ENCODE results near the gene FCGR1A.
A peak's percentile ranks its signal among the peaks of the same experiment; 100 is the strongest.
"Not testable (repeated sequence)": the region's sequence is repeated elsewhere in the genome, so short reads cannot be mapped to it uniquely, and the experiment has no call there.

The FCGR1A gene

DNA sequence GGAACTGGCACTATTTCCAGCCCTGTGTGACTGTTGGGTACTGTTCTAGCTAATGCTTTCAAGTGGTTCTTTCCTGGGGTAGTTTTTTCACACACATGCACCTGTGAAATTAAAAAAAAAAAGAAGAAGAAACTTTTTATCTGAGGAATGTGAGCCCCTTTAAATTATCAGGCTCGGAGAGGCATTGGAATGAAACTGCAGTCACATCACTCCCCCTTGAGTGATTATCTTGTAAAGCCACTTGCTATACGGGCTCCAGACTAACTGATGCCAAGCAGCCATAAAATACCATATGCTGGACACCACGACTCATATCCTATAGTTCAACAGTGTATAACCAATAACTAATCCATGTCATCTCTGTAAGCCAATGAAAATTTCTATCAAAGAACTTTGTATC lies 5.4 kb upstream of the FCGR1A start:
- not testable (repeated sequence) for DNase-seq (ENCODE audit: low spot score)

DNA sequence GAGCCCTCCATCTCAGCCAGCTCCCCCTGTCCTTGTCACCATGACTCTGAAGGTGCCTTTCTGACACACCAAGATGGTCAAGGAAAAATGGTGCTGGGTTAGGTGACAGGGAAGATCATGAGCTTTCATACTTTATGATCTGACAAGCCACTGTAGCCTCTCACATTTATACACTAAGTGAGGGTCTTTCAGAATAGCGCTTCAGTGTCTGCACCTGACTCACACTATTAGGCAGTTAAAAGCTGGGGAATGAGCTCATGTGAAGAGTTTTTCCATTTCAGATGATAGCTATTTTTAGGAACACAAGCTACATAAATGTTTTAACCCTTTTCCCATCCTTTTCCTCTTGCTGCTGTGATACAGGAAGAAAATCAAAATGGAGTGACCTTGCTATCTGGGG lies 4.2 kb upstream of the FCGR1A start:
- DNase-seq (ENCODE audit: low spot score), result not testable (repeated sequence)

DNA sequence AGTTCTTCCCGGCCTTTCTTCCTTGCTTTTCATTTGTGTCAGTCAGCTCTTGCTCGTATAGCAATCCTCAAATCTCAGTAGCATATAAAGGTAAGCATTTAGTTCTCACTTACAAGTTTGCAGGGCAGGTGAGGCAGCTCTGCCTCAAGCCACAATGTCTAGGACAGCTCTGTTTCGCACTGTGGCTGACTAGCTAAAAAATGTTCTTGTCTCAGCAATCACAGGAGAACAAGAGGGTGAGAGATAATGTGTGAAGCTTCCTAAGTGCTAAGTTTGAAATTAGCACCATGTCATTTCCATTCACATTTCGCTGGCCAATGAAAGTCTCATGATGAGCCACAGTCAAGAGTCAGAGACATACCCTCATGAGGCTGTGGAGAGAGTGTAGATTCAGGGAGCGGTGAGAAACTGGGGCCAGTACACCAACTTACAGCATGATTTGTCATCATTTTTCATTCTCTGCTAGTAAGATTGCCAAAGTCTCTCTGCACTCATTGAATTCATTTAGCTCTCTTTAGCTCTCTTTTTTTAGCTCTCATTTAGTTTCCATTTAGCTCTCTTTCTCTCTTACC lies 995 bp upstream of the FCGR1A start:
- DNase-seq (ENCODE audit: low spot score), result not testable (repeated sequence)

DNA sequence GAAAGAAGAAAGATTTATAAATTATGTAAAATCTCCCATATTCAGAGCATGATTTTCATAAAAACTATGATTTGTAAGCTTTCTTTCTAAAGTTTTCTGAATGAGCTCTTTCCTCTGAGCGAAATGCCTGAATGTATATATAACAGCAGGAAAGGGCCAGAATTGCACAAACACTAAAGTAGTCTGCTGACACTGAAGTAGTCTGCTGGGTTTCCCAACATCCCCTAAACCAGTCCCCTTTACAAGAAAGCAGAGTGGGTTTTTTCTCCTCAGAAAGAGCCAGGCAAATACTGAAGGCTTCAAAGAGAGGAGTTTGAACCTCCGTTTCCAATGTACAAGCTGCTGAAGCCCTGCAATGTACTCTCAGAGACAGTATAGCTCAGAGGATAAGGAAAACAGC lies 795 bp downstream of the FCGR1A start:
- DNase-seq (ENCODE audit: low spot score), result not testable (repeated sequence)

DNA sequence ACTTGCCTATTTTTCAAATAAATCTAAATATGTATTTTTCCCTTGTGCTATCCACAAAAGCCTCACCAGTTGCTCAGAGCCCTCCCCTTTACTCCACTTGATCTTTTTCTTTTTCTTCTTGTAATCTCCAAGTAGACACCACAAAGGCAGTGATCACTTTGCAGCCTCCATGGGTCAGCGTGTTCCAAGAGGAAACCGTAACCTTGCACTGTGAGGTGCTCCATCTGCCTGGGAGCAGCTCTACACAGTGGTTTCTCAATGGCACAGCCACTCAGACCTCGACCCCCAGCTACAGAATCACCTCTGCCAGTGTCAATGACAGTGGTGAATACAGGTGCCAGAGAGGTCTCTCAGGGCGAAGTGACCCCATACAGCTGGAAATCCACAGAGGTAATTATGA lies 1.4 kb downstream of the FCGR1A start:
- not testable (repeated sequence) for DNase-seq (ENCODE audit: low spot score)

DNA sequence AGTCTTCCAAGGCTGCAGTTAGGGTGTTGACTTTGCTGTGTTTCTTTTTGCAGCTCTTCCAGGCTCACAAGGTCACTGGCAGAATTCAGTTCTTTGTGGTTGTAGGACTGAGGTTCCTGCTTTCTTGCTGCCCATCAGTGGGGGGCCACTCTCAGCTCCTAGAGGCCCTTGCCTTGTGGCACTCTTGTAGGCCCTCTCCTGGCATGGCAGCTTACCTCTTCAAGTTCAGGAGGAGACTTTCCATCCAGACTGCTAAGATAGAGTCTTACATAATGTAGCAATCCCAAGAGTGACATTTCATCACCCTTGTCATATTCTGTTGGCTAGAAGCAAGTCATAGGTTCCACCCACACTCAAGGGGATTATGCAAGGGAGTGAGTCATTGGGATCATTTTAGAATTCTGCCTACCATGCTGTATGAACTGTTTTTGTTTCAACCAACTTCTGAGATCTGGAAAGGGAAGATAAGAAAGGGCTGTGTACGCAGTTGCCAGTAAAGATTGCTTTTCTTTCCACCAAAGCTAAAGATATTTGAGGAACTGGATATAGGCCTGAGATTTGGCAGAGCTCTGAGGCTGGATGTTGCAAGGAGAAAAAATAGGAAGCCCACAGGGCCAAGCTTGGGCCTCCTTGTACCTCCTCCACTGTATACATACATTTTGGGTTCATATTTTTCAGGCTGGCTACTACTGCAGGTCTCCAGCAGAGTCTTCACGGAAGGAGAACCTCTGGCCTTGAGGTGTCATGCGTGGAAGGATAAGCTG lies 5.4 kb downstream of the FCGR1A start:
- not testable (repeated sequence) for DNase-seq (ENCODE audit: low spot score)

DNA sequence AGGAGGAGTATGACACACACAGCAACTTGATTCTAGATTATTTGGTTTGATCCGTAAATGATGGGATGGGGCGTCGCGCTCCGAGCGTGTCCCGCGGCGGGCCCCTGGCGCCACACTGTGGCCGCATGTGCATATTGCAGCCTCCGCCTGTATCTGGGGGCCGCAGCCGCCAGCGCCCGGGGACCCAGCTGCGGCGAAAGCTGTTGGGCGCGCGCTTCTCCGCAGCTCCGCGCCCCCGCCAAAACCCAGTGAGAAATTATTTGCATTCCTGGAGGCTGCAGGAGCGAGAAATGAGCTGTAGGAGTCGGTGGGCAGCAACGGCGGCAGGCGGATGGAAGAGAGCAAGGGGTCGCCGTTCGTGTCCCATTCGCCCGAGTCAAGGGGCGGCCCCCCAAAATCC lies 10.0 kb downstream of the FCGR1A start:
- DNase-seq (ENCODE audit: low spot score), result peak; percentile 35

DNA sequence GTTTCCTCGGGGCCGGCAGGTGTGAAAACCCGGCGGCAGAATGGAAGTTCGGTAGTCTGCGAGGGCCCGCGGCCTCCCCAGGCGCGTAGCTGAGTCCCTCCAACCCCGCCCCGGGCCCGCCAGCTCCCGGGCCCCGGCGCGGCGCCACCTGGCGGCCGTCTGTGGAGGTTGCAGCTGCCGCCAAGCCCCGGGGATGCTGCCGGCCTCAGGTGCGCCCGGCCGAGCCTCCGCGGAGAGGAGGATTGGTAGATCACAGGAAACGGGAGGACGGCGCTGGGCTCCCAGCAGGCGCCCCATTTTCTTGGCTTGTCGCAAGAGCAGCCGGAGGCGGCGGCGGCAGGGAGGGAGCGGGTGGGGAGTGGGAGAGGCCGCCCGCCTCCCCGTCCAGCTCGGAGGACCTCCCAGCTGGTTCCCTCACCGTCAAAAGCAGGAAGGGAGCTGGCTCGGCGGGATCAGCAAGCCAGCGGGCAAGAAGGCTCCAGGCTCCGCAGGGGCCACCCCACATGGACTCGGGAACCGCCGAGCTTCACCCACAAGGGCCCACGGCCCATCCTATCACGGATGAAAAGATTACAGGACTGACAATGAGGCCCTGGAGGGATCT lies 10.5 kb downstream of the FCGR1A start:
- DNase-seq (ENCODE audit: low spot score), result peak; percentile 74

DNA sequence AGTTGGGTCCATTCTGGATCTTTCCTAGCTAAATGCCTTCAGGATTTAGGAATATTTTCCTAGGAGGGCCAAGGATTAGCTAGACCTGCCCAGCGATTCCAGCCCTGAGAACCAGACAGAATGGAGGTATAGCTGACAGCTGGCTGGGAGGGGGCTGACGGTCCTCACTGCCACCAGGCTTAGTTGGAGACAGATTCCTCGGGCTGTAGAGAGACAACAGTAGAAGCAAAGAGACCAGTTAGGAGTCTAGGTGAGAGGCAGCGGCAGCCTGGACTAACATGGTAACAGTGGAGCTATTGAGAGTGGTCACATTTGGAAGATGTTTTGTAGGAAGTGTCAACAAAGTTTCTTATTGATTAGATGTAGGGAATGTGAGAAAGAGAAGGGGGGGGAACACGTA lies 11.4 kb downstream of the FCGR1A start:
- DNase-seq (ENCODE audit: low spot score), result not testable (repeated sequence)

DNA sequence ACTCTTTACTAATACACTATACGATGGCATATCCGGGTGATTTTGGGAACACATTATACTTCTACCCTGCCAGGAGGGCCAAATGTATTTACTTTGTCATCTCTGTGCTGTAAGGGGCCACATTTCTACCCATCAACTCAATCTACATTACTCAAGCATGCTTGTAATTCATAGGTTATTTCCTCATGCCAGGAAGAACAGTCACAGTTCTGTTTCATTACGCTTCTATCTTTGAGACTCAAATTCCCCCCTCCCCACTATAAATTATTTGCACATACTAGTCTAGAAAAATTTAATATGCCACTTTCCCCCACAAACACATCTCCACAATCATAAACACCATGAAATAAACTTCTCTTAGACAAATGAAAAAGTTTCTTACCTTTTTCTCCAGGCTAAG lies 19.1 kb downstream of the FCGR1A start:
- DNase-seq (ENCODE audit: low spot score), result not testable (repeated sequence)

DNA sequence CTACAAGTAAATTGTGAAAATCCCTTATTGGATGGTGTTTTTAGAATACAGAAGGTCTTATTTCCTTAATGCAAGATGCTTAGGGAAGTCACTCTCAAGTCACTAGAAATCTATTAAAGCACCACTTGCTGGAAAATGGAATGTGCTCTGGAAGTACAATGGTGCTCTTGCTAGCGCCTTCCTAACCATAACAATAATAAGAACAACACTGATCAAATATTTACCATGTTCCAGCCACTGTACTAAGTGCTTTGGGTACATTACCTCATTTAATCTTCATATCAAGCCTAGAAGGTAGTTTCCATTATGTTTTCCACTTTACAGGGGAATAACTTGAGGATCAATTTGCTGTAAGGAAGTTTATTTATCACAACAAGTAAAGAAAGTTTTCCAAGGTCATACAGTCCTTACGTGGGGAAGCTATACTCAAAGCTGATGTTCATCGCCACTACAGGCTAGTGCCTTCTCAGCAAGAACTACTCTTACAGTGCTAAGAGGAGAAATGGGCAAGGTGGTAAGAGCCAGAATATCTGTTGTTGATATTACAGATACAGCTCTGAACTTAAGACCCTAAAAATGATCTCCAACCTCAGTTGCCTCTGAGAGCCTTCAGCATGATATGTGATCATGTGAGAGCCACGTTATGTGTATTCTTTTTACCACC lies 22.1 kb downstream of the FCGR1A start:
- DNase-seq (ENCODE audit: low spot score), result not testable (repeated sequence)

DNA sequence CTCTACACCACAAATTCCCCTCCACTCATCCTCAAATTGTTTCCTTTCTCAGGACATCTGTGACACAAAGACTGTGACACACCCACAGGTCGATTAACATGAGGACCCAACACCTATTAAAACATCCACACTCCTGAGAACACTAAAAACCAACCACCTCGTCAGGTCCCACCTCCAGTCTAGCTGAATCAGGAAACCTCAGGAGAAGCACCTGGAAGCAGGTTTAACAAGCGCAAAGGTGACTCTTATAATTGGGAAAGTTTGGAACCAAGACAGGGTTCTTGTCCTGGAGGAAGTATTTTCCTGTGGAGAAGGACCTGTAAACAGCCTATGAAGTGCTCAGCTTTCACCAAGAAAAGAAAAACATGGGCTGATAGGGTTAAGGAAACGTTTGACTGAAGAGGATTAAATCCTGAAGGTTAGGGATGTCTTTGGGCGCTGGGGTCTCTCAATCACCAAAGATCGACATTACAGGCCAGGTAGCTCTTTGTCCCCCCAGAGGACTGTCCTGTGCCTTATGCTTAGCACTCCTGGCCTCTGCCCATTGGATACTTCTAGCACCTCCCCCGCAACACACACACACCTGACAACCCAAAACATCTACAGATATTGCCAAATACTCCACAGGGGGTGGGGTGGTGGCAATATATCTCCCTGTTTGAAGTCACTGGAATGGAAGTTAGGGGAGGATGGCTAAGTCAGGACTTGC lies 28.4 kb downstream of the FCGR1A start:
- DNase-seq (ENCODE audit: low spot score), result not testable (repeated sequence)

DNA sequence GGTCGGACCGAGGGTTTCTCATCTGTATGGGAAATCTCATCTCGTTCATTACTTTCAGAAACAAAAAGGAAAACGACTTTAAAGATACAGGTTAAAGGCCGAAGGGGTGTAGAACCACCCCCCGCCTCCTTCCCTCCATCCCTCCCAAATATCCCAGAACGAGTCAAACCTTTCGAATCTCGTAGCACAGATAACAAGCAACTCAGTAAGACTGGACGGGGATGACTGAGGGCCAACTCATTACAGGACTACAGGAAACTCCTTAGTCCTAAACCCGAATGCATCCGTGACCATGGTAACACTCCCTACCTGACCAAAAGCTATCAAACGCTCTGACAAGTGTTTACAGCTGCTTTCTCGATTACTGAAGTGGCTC lies 29.0 kb downstream of the FCGR1A start:
- not testable (repeated sequence) for DNase-seq (ENCODE audit: low spot score)

DNA sequence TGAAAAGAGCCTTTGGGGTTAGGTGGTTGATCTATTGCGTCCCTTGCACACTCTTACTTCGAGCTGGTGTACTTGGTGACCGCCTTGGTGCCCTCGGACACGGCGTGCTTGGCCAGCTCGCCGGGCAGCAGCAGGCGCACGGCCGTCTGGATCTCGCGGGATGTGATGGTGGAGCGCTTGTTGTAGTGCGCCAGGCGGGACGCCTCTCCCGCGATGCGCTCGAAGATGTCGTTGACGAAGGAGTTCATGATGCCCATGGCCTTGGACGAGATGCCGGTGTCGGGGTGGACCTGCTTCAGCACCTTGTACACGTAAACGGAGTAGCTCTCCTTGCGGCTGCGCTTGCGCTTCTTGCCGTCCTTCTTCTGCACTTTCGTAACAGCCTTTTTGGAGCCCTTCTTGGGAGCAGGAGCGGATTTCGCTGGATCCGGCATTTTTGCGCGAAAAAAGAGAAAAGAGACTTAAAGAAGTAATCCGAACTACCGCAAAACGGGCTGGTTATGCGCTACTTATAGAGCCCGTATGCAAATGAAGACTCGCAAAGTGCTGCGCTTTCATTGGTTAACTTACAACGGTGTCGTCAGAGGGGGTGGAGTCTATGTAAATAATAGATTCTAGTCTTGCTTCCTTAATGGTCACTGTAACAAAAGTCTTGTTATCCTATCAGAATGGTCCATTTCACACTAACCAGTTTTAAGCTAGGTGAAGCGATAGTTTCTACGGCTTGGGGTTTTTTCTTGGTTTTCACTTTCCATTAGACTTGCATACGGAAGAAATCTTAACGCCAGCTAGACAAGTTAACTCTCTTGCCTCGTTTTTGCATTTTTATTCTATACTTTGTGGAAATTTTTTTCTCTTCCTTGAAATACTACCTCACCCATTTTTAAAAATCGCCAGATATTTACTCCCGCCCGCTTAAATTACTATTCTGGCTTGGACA lies 29.7 kb downstream of the FCGR1A start:
- DNase-seq (ENCODE audit: low spot score), result peak; percentile 87

DNA sequence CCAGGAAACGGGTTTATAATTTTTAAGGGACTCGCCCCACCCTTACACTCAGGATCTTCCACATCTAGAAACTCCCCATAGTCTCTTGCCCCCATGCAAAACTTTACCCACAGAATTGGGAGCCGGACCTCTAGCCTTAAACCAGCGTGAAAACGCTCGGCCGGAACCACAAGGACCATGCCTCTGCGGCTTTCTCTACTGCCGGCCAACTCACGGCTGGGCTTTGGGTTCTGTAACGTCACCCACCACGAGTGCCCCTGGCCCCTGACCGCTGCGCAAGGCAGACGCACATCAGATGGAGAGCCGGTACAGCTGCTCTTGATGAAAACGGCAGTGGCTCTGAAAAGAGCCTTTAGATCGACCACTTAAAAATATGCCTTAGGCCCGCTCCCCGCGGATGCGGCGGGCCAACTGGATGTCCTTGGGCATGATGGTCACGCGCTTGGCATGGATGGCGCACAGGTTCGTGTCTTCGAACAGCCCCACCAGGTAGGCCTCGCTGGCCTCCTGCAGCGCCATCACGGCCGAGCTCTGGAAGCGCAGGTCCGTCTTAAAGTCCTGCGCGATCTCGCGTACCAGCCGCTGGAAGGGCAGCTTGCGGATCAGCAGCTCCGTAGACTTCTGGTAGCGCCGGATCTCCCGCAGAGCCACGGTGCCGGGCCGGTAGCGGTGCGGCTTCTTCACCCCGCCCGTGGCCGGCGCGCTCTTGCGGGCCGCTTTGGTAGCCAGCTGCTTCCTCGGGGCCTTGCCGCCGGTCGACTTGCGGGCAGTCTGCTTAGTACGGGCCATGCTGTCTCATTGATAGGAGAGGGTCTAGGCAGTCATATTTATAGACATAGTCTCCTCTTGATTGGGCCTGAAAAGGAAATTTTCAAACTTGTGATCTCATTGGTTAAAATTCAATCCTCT lies 30.7 kb downstream of the FCGR1A start:
- DNase-seq (ENCODE audit: low spot score), result peak; percentile 71

DNA sequence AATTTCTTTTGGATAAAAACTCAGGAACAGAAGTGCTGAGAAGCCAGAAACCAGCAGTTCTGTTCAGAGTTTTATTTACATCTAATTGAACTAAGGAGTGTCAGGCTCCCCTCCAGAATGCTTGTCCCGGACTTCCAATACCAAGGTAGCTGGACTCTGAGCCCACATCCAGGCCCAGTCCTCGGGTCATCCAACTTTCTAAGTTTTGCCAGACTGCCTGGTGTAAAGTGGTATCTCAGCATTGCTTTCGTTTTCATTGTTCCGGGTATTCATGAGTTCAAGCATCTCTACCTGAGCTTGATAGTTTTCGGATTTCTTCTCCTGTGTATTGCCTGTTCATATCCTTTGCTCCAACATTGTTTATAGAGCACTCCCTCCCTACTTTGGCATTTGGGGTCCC lies 37.9 kb downstream of the FCGR1A start:
- not testable (repeated sequence) for DNase-seq (ENCODE audit: low spot score)

DNA sequence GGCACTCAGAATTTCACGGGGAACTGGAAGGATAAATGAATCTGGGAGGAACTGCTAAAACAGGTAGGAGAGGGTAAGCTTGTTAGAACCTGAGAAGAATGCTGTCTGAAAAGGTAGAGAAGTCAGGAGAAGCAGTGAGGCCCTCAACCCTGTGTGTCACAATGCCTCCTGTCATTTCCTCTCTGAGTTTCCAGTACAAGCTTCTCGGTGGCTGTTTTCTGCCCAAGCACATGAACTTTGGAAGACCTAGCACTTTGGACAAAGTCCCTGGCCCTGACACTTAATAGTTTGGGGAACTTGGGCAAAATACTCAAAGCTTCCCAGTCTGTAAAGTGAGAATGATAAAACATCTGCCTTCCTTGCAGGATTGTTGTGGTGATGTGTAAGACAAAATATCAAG lies 44.1 kb downstream of the FCGR1A start:
- not testable (repeated sequence) for DNase-seq (ENCODE audit: low spot score)

DNA sequence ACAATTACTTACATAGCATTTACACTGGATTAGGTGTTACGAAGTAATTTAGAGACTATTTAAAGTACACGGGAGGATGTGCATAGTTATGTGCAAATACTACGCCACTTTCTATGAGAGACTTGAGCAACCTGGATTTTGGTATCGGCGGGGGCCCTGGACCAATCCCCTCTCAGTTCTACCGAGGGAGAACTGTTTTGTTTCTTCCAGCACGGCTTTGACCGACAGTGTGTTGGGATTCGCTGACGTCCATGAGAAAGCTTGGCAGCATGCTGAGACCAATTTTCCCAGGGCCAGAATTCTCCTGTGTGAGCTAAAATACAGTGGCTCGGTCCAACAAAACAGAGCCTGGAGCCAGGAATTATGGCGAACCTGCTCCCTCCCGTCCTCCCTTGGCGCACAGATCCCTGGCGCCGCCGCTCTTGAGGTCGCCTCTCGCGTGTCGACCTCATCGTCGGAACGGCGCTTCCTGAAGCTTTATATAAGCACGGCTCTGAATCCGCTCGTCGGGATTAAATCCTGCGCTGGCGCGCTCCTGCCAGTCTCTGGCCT lies 49.3 kb downstream of the FCGR1A start:
- DNase-seq (ENCODE audit: low spot score), result not testable (repeated sequence)

DNA sequence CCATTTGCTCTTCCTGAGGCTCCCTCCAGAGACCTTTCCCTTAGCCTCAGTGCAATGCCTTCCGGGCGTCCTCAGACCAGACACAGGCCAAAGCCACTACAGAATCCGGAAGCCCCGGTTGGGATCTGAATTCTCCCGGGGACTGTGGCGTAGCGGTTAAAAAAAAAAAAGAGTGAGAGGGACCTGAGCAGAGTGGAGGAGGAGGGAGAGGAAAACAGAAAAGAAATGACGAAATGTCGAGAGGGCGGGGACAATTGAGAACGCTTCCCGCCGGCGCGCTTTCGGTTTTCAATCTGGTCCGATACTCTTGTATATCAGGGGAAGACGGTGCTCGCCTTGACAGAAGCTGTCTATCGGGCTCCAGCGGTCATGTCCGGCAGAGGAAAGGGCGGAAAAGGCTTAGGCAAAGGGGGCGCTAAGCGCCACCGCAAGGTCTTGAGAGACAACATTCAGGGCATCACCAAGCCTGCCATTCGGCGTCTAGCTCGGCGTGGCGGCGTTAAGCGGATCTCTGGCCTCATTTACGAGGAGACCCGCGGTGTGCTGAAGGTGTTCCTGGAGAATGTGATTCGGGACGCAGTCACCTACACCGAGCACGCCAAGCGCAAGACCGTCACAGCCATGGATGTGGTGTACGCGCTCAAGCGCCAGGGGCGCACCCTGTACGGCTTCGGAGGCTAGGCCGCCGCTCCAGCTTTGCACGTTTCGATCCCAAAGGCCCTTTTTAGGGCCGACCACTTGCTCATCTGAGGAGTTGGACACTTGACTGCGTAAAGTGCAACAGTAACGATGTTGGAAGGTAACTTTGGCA lies 50.0 kb downstream of the FCGR1A start:
- DNase-seq (ENCODE audit: low spot score), result not testable (repeated sequence)

Data from CD4-positive, alpha-beta T cell treated with Interleukin-6 at 100 ng/mL for 8 hours (primary cell).